ENCODE measurements around the gene DAPL1.

DAPL1 gene

GRCh38 chr2:158795195-158795924 lies at the start of gene DAPL1:
Gene DAPL1, plus strand, starts transcription at chr2:158795317. Its CDS starts 56 bp downstream, at chr2:158795373.
- DNase-seq = no peak

- DNase-seq = no peak
These were observed 49.2 kb upstream of the DAPL1 start for GRCh38 chr2:158745866-158746382.

- DNase-seq = no peak
These were observed 48.6 kb upstream of the DAPL1 start for GRCh38 chr2:158746488-158746887.

- no peak for DNase-seq
These were observed 47.8 kb upstream of the DAPL1 start for GRCh38 chr2:158747281-158747680.

GRCh38 chr2:158748926-158749590 lies 46.1 kb upstream of the DAPL1 start:
- no peak for DNase-seq

- DNase-seq = no peak
These were observed 44.5 kb upstream of the DAPL1 start for GRCh38 chr2:158750458-158751125.

- no peak for DNase-seq
These were observed 41.2 kb upstream of the DAPL1 start for GRCh38 chr2:158753641-158754611.

GRCh38 chr2:158755310-158756087 lies 39.6 kb upstream of the DAPL1 start:
- no peak for DNase-seq

GRCh38 chr2:158756331-158756730 lies 38.8 kb upstream of the DAPL1 start:
- no peak for DNase-seq

GRCh38 chr2:158756976-158757375 lies 38.1 kb upstream of the DAPL1 start:
- no peak for DNase-seq

GRCh38 chr2:158760887-158761286 lies 34.2 kb upstream of the DAPL1 start:
- no peak for DNase-seq

- DNase-seq = no peak
These were observed 33.5 kb upstream of the DAPL1 start for GRCh38 chr2:158761621-158762020.

GRCh38 chr2:158762336-158762735 lies 32.8 kb upstream of the DAPL1 start:
- DNase-seq = no peak

GRCh38 chr2:158766524-158766923 lies 28.6 kb upstream of the DAPL1 start:
- no peak for DNase-seq

GRCh38 chr2:158772306-158773078 lies 22.6 kb upstream of the DAPL1 start:
- DNase-seq = no peak

GRCh38 chr2:158773121-158773520 lies 22.0 kb upstream of the DAPL1 start:
- no peak for DNase-seq

- no peak for DNase-seq
These were observed 20.4 kb upstream of the DAPL1 start for GRCh38 chr2:158774681-158775080.

GRCh38 chr2:158775273-158776027 lies 19.7 kb upstream of the DAPL1 start:
- DNase-seq = no peak

GRCh38 chr2:158776231-158776630 lies 18.9 kb upstream of the DAPL1 start:
- no peak for DNase-seq

GRCh38 chr2:158777077-158777476 lies 18.0 kb upstream of the DAPL1 start:
- no peak for DNase-seq
